NCI-H1436 (cell line): ENCODE measurements around the gene LYG2.
"Not testable (repeated sequence)": the region's sequence is repeated elsewhere in the genome, so short reads cannot be mapped to it uniquely, and the experiment has no call there.

Experiments
- DNase-seq: peaks from one replicate; lab custom pipeline; 2025; lab: John Stamatoyannopoulos, UW

LYG2 gene

DNA sequence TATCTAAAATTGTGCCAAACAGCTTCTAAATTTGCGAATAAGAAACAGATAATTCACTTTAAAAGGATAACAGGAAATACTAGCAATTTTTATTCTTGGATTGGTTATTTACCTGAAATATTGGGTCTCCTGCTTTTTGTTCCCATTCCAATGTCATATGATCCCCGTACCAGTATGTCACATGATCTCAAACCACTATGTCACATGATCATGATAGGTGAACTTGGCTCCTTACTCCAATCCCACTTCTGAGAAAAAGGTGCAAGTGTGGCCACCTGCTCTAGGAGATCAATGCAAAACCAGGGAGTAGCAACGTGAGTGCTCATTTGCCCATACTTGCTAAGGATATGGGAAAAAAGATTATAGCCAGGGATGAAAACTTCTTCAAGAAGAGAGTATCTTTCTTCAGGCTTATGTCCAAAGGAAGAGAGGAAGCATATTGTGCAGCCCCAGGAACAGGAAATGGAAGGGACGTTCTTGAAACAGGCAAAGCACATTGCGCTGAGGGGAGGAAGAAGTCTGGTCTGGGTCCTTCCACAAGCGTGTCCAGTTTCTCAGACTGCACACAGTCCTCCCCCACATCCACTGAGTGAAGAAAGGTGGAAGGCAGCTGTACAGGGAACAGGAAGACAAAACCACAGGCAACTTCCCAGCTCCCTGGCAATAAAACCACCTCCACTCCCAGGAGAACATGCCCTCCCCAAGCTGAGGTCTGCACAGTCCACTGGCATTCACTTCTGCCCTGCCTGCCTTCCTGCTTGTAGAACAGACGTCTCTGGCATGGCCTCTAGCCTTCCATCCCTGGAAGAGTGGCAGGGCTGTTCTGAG, at the start of gene LYG2:
TSS of gene LYG2 (minus strand) at position 176 of the 828 bp plus-strand sequence. CDS start 1,406 bp downstream, outside the sequence.
- no peak for DNase-seq

DNA sequence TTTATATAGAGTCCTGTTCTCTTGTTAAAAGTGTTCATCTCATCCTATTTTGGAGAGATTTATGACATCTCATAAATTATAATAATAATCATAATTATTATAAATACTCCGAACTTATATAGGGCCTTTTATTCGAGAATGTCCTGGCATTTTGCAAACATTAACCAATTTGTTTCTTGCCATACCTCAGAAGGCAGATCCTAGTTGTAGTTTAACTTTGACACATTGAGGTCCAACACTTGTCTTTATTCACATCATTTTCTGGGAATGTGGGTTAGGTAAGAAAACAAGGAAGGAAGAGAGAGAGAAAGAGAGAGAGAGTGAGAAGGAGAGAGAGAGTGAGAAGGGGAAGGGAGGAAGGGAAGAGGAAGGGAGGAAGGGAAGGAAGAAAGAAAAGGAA, 45.6 kb upstream of the LYG2 start, which contains the start of gene LYG1:
TSS of gene LYG1 (minus strand) at position 101 of the 400 bp plus-strand sequence. CDS start 5,527 bp downstream, outside the sequence.
- not testable (repeated sequence) for DNase-seq

- DNase-seq, result no peak
Observed at GRCh38 chr2:99299580-99299979, 44.1 kb upstream of the LYG2 start.

GRCh38 chr2:99297994-99298393, 42.5 kb upstream of the LYG2 start:
- no peak for DNase-seq

DNA sequence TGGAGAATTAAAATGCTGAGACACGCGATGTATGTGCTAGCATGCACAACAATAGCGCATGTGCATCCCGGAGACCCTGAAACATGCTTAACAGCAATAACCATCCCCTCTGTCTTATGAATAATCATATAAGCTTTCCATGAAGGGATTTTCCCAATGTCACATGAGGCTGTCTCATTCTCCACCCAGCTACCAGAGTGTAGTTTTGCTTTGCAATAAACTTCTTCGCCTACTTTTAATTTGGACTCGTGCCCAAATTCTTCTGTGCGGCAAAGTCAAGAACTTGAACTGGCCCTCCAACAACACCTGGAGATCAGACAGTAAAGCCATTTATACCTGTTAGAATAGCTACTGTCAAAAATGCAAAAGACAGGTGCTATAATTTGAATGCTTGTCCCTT, 30.1 kb upstream of the LYG2 start:
- DNase-seq, result no peak

DNA sequence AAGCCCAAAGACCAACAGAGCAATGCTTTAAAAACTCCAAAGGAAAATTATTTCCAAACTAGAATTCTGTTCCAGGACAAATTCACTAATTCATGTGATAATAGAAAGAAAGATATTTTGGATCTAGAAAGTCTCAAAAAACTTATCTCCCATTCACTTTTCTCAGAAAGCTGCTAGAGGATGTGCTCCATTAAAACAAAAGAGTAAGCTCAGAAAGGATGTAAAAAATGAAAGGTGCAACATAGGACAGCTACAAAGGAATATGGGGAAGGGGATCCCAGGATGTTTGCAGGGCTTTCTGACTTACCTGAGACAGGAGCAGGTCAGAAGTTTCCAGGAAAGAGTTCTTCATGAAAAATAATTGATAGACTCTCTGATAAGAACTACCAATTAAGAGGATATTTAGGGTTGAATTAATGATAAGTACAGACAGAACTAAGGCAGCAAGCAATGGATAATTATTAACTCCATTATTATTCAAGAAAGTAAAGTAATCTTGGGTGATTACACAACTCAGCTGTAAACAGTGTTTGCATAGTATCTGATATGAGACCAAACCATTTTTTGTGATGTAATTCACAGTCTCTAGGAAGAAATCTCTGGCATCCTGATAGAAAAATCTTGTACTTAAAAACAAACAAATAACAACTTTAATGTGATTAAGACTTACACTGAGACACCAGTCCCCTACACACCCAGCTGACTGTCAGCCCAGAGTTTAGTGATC, 24.7 kb upstream of the LYG2 start:
- no peak for DNase-seq

GRCh38 chr2:99278793-99279291, 23.4 kb upstream of the LYG2 start:
- DNase-seq, result no peak

DNA sequence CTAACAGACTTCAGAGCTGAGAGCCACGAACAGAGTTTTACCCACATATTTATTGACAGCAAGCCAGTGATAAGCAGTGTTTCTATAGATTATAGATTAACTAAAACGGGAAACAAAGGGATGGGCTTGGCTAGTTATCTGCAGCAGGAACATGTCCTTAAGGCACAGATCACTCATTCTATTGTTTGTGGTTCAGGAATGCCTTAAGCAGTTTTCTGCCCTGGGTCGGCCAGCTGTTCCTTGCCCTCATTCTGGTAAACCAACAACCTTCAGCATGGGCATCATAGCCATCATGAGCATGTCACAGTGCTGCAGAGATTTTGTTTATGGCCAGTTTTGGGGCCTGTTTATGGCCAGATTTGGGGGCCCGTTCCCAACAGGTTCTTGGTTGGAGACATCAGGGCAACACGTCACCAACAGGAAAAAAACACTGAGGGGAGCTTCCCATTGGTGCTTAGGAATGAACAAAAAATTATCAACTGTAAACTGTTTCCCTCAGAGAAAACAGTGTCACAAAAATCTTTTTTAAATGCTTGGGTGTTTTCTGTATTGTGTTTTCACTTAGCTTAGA, 22.8 kb upstream of the LYG2 start:
- not testable (repeated sequence) for DNase-seq

GRCh38 chr2:99275882-99276281, 20.4 kb upstream of the LYG2 start:
- DNase-seq, result no peak

DNA sequence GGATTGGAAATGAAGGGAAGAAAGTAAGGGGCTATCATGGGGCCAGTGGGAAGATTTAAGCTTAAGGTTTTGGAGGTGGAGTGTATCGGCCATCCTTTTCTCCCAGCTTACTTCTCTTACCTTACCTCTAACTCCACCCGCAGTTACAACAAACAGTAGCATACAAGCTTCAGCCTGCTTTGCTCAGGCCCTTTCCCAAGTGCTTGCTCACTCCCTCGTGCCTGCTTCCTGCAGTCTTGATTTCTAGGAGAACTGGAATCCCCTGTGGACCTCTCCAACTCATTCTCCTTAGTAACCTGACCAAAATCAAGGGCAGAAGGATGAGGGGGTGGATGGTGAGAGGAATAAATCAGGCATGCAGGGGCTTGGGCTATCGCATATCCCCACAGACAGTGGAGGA, 5.8 kb upstream of the LYG2 start:
- no peak for DNase-seq

DNA sequence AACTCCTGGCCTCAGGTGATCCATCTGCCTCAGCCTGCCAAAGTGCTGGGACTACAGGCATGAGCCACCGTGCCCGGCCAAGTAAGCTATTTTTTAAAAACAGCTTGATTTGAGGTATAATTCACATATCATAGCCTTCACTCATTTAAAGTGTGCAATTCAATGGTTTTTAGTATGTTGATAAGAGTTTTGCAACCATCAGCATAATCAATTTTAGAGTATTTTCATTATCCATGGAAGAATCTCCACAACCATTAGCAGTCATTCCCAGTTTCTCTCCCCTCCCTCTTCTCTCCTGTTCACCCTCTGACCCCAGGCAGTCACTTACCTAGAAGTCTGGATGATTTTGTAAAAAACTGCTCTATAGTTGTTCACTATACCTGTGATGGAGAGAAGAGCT, 4.7 kb upstream of the LYG2 start:
- DNase-seq, result no peak

DNA sequence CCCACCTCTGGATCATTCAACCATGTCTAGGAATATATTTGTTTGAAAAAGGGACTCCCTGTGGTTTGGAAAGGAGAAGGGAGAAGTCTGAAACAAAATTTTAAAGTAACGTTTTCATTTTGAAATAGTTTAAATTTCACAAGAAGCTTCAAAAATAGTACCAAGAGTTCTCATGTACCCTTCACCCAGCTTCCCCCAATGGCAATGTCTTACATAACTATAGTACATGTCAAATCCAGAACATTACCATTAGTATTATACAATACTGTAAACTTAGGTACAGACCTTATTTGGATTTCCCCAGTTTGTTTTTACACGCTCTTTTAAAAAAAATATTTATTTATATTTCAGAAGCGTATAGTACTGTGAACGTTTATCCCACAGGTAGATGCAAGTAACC, 4.0 kb upstream of the LYG2 start:
- no peak for DNase-seq

DNA sequence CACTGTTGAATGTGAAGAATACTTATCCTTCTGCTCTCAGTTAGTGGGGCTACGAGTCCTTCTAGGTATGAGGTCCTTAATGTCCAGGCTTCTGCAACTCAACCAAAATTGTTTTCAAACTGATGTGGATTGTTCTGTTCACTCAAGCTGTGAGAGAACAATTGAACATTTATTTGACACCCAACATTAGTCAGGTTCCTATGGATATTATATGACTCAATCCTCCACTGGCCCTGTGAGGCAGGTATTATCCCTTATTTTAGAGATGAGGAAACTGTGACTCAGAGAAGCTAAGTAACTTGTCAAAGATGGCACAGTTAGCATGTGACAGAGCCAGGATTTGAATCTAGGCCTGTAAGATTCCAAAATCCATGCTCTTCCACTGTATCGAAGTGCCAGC, 1.2 kb upstream of the LYG2 start:
- DNase-seq, result no peak

DNA sequence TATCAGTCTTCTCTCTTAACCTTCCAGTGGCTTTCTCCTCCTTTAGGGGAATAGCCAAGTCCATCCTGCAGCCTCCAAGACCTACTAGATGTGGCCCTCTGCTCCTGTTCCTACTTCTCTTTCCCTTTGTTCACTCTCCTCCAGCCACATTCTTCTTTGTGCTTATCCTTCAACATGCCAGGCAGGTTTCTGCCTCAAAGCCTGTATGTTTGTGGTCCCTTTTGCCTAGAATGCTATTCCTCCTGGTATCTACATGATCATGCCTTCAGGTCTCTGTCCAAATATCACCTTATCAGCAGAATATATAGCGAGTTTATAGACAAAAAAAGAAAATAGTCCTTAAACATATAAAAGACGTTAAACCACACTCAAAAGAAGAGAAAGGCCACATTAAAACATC, 5.5 kb downstream of the LYG2 start:
- DNase-seq, result no peak

- DNase-seq, result no peak
Observed at GRCh38 chr2:99242151-99242550, 13.3 kb downstream of the LYG2 start.

DNA sequence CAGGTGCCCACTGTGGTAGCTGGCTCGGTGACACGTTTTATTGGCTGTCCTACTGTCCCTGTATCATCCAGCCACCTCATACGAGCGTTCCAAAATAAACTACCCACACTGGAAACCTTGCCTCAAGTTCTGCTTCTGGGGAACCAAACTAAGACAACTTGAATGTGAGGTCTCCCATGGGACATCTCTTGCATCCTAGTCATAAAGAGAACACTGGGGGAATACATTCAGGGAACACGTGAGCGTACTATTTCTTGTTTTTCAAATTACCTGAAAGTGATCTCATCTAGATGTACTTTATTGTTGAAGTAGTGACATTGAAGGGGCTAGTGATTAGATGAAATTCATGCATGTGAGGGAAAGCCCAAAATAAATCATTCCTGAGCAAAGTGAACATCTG, 15.0 kb downstream of the LYG2 start:
- no peak for DNase-seq

DNA sequence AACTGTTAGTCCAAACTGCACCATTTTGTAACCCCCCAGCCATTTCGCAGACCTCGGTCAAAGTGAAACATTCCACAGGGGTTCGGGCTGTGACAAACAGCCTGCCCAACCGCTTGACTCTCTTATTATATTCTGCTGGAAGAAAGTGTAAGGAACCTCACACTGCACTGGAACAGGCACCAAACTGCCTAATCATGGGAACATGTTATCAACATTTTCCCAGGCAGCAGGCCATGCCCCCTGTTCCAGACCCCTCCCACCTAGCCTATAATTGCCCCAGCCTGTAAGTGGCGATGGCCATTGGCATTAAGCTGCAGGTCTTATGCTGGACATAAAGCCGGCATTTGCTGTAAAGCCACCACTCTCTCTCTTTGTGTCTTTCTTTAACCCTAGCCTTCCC, 16.9 kb downstream of the LYG2 start:
- DNase-seq, result no peak

GRCh38 chr2:99233177-99233576, 22.3 kb downstream of the LYG2 start:
- not testable (repeated sequence) for DNase-seq

DNA sequence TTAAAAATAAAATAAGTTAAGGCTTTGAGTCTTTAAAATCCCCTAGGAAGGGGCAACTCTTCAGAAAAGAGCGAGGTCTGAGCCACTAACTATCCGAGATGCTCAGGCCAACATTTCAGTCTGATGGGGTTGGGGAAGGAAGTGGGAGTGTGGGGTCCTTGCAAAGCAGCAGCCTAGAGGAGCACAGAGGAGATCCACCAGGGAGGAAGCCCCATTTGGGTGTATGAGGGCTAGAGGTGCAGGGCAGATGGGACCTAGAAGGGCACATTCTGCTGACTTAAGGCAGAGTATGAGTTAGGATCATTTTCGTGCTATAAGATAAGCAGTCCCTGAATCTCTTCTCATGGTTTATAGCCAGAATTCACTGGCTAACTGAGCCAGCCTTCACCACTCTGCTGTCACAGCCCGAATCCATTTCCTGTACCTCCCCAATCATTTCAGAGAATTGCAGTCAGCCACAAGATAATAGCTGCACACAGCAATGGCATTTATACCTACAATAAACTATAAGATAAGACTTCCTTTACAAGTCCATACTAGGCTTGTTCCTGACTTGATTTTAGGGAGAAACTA, 37.5 kb downstream of the LYG2 start:
- no peak for DNase-seq

GRCh38 chr2:99216096-99216495, 39.4 kb downstream of the LYG2 start:
- DNase-seq, result no peak

GRCh38 chr2:99205491-99205890, 50.0 kb downstream of the LYG2 start:
- DNase-seq, result no peak

DNA sequence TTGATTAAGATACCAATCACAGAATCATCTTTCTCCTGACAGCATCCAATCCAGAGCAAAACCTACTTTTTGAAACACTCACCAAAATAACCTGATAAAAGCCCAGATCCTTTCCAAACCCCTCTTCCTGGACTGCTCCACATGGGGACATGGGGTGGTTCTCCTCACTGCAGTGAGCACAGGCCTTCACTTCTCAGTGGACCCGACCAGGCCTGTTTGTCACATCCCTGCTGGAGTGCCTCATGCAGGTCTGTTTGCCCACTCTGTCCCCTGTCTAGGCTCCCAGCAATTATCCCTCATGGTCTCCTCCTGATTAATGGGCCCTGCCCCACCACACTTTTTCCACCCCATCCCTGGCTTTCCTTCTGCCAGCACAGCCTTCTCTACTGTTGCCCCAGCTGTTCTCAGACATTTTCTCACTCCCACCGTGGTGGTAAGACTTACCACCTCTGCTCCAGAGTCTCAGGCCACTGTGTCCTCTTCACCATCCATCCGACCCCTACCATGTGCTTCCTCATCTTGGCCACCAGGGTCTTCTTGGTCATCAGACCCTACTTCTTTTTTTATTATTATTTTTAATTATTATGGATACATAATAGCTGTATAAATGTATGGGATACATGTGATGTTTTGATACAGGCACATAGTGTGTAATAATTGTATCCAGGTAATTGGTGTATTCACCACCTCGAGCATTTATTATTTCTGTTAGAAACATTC, 53.3 kb downstream of the LYG2 start:
- DNase-seq, result no peak
